Loucy (cell line): ENCODE data around the gene FAXC.

Experiments used
- H2AFZ ChIP-seq: fragments of 200-600 bp; sonication (generic); 2 replicates; pipeline ENCODE4 v1.6.0; 2016; ENCODE audit warnings: antibody characterized with exemption, mild to moderate bottlenecking, low read length, moderate library complexity
- H3F3A ChIP-seq: fragments of 200-600 bp; 2 replicates; pipeline ENCODE4 v1.6.0; 2016; ENCODE audit warnings: antibody characterized with exemption, low read depth, mild to moderate bottlenecking
- H3K27me3 ChIP-seq: fragments of 200-600 bp; sonication (generic); 2 replicates; pipeline ENCODE4 v1.6.1; 2014; ENCODE audit warnings: low read length, mild to moderate bottlenecking; ENCODE audit not compliant: insufficient read depth, poor library complexity, severe bottlenecking
- H3K36me3 ChIP-seq: fragments of 200-600 bp; sonication (generic); 2 replicates; pipeline ENCODE4 v1.6.1; 2016; ENCODE audit warnings: low read length; ENCODE audit not compliant: insufficient read depth
- H3K4me1 ChIP-seq: fragments of 200-600 bp; sonication (generic); 2 replicates; pipeline ENCODE4 v1.5.1; 2014; ENCODE audit warnings: low read length, mild to moderate bottlenecking; ENCODE audit not compliant: insufficient read depth, poor library complexity, severe bottlenecking
- H3K4me2 ChIP-seq: fragments of 200-600 bp; sonication (generic); 2 replicates; pipeline ENCODE4 v1.6.0; 2014; ENCODE audit warnings: antibody characterized with exemption, low read length, low read depth, mild to moderate bottlenecking; ENCODE audit not compliant: poor library complexity, severe bottlenecking
- H3K4me3 ChIP-seq: fragments of 200-600 bp; sonication (generic); 2 replicates; pipeline ENCODE4 v1.5.1; 2014; ENCODE audit warnings: low read length, mild to moderate bottlenecking, mixed read lengths; ENCODE audit not compliant: poor library complexity, severe bottlenecking
- H3K79me2 ChIP-seq: fragments of 200-600 bp; sonication (generic); 2 replicates; pipeline ENCODE4 v1.6.1; 2014; ENCODE audit warnings: low read length; ENCODE audit not compliant: insufficient read depth
- H3K9ac ChIP-seq: fragments of 200-600 bp; sonication (generic); 2 replicates; pipeline ENCODE4 v1.6.0; 2014; ENCODE audit warnings: mild to moderate bottlenecking, low read depth, low read length, moderate library complexity; ENCODE audit not compliant: poor library complexity, severe bottlenecking
- H3K9me2 ChIP-seq: fragments of 200-600 bp; sonication (generic); replicated peaks from 2 replicates; pipeline ENCODE4 v1.6.1; 2016; ENCODE audit warnings: low read depth, low read length, mixed read lengths
- H3K9me3 ChIP-seq: fragments of 200-600 bp; sonication (generic); 2 replicates; pipeline ENCODE4 v1.6.1; 2014; ENCODE audit warnings: mild to moderate bottlenecking, antibody characterized with exemption, low read length, low read depth; ENCODE audit not compliant: insufficient read depth
- H4K20me1 ChIP-seq: fragments of 200-600 bp; sonication (generic); 2 replicates; pipeline ENCODE4 v1.6.0; 2014; ENCODE audit warnings: antibody characterized with exemption, low read length, mild to moderate bottlenecking; ENCODE audit not compliant: insufficient read depth, poor library complexity, severe bottlenecking
- CTCF ChIP-seq: fragments of 200-600 bp; sonication (generic); conservative IDR thresholded peaks from 2 replicates; pipeline ENCODE4 v1.5.1; 2014; ENCODE audit warnings: mild to moderate bottlenecking, antibody characterized with exemption, low read length
- EZH2phosphoT487 ChIP-seq: fragments of 200-600 bp; IDR thresholded peaks from 2 replicates; pipeline ENCODE4 v1.6.1; 2018; ENCODE audit warnings: antibody characterized with exemption, mild to moderate bottlenecking, moderate library complexity, borderline replicate concordance

The FAXC gene

GRCh38 chr6:99310553-99310952 lies 38.9 kb downstream of the FAXC start:
- no peaks in the 10 kb centered on the region for H3K4me1 ChIP-seq
- no peak overlapping the region for H3K9ac ChIP-seq
- TF ChIP-seq EZH2phosphoT487 (no peak), CTCF (no peak)
- H3K4me3 ChIP-seq: no peak overlapping the region
- no peaks in the 10 kb centered on the region for H3K9me3 ChIP-seq
- H3K79me2 ChIP-seq: no peaks in the 10 kb centered on the region
- no peaks in the 10 kb centered on the region for H4K20me1 ChIP-seq
- H3K36me3 ChIP-seq: no peaks in the 10 kb centered on the region
- H3F3A ChIP-seq: no peaks in the 10 kb centered on the region
- no peak overlapping the region for H2AFZ ChIP-seq
- no peaks in the 10 kb centered on the region for H3K27me3 ChIP-seq
- H3K4me2 ChIP-seq: no peak overlapping the region
- H3K9me2 ChIP-seq: no peaks in the 10 kb centered on the region

- Histone ChIP-seq H3F3A (no peaks in the 10 kb centered on the region), H3K4me1 (no peaks in the 10 kb centered on the region), H3K36me3 (no peaks in the 10 kb centered on the region), H3K9me3 (no peaks in the 10 kb centered on the region), H3K4me2 (no peak overlapping the region), H3K9me2 (no peaks in the 10 kb centered on the region), H3K79me2 (no peaks in the 10 kb centered on the region), H3K4me3 (no peak overlapping the region), H3K9ac (no peak overlapping the region), H3K27me3 (no peaks in the 10 kb centered on the region), H2AFZ (no peak overlapping the region), H4K20me1 (no peaks in the 10 kb centered on the region)
- TF ChIP-seq CTCF (no peak), EZH2phosphoT487 (no peak)
Observed at GRCh38 chr6:99309557-99309956, 39.9 kb downstream of the FAXC start.

GRCh38 chr6:99308788-99309187 lies 40.7 kb downstream of the FAXC start:
- H3K27me3 ChIP-seq: no peaks in the 10 kb centered on the region
- no peaks in the 10 kb centered on the region for H3K36me3 ChIP-seq
- TF ChIP-seq EZH2phosphoT487: no peak
- no peak for TF ChIP-seq CTCF
- H3K9me2 ChIP-seq: no peaks in the 10 kb centered on the region
- H3K4me2 ChIP-seq: no peak overlapping the region
- H4K20me1 ChIP-seq: no peaks in the 10 kb centered on the region
- H3K4me3 ChIP-seq: no peak overlapping the region
- H3K9me3 ChIP-seq: no peaks in the 10 kb centered on the region
- no peak overlapping the region for H2AFZ ChIP-seq
- no peak overlapping the region for H3K9ac ChIP-seq
- H3K79me2 ChIP-seq: no peaks in the 10 kb centered on the region
- H3F3A ChIP-seq: no peaks in the 10 kb centered on the region
- H3K4me1 ChIP-seq: no peaks in the 10 kb centered on the region
